Stimulated activated CD8-positive, alpha-beta memory T cell treated with anti-CD3 and anti-CD28 coated beads, Interleukin-15, amount 100 ng/mL, for 4 hours (primary cell): ENCODE data around the gene ENHO.
"Not testable (repeated sequence)": the region's sequence is repeated elsewhere in the genome, so short reads cannot be mapped to it uniquely, and the experiment has no call there.

Experiments used
- DNase-seq, 2 donors: peaks; one replicate each; pipeline ENCODE4 v3.0.0-alpha.2; 2020; ENCODE audit warnings: low read depth in 2 of 2

Gene ENHO

DNA sequence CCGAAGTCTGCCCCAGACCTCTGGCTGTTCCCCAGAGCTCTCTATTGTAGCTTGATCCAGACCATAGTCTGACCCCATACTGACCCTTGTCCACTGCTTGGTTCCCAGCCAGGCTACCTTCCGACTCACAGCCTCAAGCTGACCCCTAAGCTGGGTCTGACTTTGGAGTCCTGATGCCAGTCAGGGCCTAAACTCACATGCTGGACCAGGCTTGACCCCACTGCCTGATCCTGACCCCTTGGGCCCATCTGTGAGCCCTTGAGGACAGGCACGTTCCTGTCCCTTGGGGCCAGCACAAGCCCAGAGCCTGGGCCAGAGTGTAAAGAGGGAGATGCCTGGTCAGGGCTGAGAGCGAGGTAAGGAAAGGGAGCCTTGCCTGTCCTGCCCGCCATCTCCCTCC is 32.7 kb upstream of the ENHO start:
- DNase-seq = no peak

DNA sequence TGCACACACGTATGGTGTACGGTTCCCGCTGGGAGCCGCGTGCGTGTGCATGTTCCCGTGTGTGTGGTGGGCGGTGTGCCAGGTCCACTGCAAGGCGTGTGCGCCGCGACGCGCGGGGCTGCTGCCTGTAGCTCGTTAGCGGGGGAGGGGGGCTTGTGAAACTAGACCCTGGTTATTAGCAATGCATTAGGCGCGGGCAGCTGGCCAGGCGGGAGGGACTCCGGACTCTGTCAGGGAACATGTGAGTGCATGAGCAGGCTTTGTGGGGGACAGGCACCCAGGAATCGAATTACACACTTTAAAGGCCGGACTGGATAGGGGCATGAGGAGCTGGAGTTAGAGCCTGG is 32.2 kb upstream of the ENHO start:
- no peak for DNase-seq

DNA sequence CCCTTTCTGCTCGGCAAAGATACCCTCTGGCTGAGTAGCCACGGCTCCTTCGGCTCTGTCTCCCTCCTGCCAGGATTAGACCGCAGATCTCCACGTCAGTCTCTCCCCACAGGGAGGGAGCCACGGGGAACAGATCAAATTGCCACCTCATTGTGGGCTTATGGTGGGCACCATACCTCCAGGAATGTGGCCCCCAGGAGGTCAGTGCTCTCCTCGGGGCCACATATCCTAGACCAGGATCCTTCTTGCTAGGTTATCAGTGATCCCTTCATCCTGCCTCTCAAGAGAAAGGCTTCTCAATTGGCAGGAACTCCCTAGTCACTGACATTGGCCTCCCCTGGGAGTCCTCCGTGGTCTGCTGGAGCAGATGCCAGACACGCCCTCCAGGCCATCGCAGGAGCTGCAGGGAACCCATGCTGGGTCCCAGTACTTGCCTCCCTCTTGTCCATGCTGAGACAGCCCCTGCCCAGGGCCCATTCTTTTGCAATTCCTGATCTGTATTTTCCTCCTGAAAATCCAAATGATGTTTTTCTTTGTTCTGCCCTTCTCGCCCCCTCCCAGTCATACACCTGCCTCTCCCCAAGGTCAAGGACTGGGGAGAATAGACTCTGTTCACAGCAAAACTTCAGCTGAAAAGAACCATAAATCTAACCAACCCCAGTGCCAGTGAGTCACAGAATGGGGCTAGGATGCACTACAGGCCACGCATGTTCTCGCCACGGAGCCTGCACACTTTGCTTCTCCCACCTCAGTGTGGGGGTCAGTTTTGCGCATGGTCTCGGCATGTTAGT is 31.6 kb upstream of the ENHO start:
- DNase-seq = no peak

DNA sequence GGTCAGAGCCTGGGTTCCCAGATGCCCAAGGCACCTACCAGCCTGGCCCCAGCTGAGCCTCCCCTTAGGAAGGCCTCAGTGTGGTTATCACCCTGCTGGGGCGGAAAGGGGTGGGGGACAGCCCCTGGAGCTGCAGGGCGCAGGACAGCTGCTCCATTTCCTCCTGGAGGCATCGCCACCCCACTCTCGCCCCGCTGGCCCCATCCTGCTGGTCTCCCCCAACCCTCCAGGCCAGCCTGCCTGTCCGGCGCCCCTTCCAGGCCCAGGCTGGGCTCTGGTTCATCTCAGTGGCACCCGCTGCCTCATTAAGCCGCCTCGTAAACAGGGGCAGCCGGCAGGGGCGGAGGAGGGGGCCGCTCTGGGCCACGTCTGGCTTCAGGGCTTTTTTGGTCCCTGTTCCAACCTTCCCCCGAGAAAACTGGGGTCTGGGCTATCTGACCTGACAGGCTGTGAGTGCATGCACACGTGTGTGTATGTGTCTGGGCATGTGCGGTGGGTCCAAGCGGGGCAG is 30.8 kb upstream of the ENHO start:
- no peak for DNase-seq

DNA sequence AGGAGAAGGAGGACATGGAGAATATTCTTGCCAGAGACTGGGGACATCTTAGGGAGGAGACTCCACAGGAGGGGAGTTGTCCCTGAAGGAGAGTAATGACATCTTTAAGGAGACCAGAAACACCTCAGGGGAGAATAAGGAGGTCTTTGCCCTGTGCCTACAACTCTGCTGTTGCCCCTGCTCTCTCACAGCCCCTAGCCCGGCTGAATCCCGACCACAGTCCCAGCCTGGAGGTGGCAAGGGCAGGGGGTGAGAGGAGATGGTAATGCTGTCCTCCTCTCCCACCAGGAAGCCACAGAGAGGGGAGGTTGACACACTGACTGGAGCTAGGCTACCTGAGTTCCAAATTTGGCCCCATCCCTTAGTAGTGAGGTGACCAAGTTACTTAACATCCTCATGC is 30.2 kb upstream of the ENHO start:
- DNase-seq = no peak

DNA sequence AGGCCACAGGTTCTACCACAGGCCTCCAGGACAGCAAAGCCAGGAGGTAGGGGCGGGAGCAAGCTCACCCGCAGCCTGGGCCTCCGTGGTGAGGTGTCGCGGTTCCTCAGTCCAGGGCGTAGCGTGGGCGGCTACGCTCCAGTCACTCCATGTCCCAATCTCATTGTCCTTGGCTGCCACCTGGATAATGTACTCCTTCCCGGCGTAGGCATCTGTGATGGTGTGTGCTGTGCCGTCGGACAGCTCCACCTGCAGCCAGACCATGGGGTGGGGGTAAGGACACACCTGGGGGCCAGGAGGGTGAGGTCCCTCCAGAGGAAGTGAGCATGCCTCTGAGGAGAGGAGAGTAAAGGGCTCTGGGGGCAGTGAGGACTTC is 29.8 kb upstream of the ENHO start:
- no peak for DNase-seq

DNA sequence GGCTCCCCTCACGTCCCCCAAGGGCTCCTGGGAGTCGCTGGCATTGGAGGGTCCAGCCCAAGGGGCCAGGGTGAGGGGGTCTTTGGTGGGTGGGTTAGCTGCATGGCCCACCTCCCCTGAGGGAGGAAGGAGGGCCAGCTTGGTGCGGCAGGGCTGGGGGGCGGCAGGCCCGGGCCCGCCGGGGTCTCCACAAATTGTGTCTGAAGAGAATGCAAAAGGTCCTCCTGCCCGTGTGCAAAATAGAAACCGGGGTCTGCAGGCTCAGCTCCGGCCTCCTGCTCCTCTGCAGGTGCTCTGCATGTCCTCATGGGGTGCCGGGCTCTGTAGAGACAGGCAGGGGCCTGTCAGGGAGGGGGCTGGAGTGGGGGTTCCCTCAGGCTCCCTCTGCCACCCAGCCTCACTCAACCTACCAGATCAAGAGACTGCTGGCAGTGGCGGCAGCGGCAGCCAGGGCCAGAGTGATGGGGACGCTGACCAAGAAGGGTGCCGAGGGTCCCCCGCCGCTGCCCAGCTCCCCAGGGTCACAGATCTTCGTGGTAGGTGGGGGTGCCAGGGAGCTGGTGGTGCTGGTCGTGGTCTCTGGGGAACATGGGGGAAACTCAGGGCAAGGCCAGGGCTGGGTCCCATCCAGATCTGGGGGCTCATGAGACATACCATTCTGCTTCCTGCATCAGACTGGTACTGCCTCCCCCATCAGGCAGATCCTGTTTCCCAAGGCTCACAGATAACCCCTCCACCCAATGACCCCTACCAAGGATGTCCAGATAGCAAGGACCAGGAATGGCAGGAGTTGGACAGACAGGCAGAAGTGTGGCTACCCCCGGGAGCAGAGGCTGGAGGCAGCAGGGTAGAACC is 29.2 kb upstream of the ENHO start:
- DNase-seq = no peak

DNA sequence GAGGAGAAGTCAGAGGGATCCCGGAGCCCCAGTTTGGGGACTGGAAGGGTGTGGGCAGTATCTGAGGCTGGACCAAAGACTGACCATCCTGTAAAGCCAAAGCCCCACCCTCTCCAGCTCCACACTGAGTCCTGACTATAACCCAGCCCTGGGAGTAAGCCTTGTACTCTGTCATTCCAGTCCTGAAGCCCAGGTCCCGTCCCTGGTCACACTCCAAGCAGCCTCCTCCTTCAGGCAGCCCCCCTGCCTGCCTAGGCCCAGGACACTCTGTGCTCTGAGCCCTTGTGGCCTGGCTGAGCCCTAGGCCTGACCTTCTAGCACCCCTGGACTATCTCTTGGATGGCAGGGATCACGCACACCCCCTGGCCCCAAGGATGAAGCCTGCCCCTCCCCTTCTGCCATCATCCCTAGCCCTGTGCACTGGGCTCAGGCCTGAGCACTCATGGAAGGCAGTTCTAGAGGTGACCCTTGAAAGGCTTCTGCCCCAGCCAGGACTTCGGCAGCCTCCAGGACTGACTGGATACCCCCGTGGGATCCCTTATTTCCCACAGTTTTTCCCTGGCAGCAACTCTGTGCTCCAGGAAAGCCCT is 28.0 kb upstream of the ENHO start:
- no peak for DNase-seq

DNA sequence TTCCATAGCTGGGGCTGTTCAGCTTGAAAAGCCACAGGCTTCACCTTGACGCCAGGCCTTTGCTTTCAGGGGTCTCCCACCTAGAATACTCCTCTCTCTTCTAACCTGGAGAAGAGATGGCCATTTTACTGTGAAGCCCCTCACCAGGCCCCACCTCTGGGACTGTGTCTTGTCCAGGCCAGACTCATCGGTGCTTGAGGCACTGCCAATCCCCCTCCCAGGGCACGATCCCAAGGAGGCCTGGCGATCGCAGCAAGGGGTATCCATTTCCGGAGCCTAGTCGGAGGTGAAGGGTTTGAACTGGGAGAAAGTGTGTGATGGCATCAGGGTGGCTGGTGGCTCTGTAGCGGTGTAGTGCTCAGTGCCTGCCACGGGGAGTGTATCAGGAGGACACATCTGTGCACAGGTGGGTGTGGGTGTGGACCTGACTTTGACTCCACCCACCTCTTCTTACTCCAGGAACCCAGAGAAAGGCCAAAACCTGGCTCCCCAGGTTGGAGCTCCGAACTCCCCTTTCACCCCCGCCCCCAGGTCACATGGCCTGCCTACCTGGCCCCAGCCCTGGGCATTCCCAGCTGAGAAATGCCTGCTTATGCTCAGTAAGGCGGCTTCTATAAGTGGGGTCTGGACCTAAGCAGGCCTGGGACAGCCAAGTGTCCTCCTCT is 27.4 kb upstream of the ENHO start:
- DNase-seq = no peak

DNA sequence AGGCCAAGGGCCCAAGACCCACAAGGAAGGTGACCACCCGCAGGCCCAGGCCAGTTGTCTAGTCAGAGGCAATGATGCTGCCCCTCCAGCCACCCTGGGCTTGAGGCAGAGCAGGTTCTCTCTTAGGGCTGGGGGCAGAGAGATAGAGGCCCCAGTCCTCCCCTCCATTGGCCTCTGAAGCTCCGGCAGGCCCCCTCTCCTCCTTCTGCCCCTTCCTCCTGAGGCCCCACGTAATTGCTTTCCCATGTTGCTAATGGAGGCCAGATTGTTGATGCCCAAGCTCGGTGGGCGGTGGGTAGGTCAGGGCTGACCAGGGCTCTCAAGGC is 26.6 kb upstream of the ENHO start:
- no peak for DNase-seq

DNA sequence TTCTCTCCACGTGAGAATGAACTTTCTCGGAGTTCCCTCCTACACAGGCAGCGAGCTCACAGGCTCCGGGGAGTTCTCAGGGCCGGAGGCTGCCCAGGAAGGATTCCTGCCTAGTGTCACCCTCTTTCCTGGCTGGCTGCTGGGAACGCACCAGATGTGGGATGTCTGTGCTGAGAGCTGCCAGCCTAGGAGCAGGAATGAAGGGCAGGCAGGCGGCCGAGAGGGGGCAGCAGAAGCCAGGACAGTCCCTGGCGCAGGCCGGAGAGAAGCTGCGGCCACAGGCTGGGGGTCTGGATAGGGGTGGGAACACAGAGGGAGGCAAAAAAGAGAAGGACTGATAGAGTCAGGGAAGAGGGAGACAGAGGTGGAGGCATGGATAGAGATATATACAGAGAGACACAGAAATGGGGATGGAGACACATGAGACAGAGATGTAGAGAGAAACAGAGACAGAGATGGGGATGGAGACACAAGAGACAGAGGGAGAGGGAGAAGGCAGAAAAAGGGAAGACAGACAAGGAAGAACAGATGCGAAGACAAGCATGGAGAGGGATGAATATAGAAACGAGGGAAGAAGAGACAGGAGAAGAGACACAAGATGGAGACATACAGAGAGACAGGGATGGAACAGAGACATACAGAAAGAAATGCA is 25.3 kb upstream of the ENHO start:
- DNase-seq = no peak

DNA sequence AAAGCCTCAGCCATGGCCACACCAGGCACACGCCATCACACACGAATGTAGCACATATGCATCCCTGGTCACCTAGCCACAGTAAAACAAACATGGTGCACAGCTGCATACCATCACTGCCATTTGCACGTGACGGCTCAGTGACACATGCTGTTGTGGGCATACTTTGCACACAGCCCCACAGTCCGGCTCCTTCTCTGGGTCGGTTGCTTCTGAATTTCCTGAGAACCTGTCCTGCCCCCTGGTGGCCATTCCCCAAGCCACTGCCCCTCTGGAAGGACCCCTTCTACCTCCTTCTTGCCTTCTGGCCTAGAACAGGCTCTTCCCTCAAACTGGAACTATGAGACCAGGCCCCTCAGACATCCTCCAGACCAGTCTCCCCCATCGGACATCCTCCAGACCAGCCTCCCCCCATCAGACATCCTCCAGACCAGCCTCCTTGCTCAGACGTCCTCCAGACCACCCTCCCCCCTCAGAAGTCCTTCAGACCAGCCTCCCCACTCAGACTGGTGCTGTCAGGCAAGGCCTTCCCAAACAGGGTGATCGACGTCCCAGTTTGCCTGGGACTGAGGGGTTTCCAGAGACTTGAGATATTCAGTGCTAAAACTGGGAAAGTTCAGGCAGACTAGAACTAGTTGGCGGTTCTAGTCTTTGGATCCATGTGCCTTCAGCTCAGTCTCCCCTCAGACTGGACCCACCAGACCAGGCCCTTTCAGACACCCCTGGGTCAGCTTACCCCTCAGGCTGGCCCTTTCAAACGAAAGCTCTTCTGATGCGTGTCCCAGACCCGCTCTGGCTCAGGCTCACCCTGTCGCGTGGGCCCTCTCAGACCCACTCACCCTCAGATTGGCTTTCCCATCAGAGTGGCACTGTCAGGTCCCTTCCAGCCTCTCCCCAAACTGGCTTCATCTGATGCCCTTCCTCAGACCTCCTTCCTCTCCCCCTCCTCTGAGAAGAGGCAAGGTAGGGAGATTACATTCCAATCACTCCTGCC is 24.3 kb upstream of the ENHO start:
- no peak for DNase-seq

DNA sequence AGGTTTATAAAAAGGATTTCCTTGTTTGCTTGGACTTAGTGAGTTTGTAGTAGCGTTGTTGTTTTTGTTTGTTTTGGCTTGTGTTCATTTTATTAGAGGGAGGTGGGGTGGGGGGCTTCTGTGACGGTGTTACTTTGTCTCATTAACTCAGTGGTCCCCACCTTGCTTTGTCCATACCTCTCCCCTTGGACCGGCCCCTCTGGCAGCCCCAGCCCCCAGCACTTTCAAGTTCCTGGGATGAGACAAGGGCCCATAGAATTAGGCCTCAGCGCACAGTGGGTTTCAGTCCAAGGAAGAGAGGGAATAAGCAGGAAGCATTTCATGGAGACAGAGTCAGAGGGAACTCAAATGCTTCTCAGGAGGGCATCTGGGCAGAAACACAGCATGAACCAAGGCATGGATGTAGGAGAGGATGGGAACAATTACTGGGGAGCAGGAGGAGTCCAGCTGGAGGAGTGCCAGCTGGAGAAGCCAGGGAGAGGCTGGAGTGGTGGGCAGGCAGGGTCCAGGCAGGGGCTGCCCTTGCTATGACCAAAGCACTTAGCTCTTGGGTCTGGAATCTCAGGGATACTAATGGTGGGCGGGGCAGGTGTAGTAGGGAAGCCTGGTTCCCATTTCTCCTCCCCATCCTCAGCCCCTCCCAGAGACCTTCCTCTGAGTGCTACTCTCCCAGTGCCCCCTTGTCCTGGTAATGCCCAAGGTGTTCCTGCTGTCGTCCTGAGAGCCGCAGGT is 23.5 kb upstream of the ENHO start:
- DNase-seq = no peak

DNA sequence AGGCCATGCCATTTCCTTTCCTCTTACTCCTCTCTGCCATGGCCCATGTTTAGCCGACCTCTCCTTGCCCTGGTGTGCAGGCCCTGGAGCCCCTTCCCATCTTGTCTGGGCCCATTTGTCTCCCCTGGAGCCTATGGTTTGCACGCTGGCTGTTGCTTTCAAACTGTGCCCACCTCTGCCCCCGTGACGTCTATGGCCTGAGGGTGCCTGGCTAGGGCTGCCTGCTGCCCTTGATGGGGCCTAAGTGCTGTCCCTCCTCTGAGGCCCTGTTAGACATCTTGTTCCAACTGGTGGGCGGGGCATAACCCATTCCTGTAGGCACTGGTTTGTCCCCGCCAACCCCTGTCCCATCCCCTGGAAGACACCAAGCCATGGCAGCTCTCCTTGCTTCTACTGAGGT is 22.7 kb upstream of the ENHO start:
- no peak for DNase-seq

DNA sequence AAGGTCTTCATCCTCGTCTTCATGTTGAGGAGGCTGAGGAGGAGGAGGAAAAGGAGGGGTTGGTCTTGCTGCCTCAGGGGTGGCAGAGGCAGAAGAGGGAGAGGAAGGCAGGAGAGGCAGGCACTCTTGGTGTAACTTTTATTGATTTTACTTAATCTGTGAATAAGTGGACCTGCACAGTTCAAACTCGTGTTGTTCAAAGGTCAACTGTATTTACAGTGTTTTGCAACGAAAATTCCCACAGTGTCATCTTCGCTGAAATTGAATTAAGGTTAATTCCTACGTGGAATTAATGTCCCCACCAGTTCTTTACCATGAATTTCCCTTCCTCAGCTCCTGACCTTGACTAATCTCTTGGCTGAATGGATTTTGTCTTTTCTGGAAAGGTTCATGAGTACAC is 21.2 kb upstream of the ENHO start:
- no peak for DNase-seq

DNA sequence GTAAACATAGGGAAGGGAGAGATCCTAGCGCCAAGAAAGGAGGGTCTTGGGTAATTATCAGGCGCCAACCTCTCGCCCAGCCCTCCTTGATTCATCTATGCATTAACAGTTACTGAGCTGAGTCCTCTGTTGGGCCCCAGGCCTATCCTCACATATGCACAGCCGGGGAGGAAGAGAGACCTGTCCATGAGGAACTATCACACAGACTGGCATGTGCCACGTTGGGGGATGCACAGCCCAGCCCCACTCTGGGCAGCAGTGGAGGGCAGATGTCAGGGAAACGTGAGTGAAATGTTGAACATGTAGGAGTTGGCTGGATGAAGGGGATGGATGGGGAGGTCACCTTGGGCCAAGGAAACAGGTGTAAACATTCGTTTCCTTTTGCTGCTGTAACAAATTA is 18.8 kb upstream of the ENHO start:
- DNase-seq = no peak

DNA sequence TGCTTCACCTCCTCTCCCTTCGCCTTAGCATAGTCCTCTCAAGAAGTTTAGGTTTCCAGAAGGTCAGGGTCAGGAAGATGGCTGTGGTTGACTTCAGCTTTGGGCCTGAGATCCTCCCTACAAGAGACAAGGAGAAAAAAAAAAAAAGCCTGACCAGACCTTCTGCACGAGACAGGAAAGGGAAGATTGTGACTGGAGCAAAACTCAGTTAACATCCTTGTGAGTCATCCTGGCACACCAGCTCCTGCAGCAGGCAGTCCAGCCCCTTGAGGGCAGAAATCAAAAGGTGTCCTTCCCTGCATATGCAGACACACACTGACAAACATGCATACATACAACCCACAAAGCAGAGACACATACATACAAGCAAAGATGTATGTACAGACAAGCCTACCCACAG is 18.0 kb upstream of the ENHO start:
- no peak for DNase-seq

DNA sequence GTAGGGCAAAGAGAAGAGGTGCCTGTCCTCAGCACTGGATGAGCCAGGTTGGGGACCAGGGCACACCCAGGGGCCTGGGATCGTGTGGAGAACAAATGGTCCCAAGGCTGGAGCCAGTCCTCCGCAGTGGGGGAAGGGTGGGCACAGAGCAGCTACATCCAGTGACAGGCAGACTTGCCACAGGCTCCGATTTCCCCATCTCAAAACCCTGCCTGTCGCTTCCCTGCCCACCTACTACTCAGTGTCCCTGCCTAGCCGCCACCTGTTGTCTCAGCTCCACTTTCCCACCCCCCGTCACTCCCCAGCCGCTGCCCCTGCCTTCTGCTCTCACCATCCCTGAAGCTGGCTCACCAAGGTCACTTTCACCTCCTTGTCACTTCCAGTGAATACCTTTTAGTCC is 13.9 kb upstream of the ENHO start:
- no peak for DNase-seq

DNA sequence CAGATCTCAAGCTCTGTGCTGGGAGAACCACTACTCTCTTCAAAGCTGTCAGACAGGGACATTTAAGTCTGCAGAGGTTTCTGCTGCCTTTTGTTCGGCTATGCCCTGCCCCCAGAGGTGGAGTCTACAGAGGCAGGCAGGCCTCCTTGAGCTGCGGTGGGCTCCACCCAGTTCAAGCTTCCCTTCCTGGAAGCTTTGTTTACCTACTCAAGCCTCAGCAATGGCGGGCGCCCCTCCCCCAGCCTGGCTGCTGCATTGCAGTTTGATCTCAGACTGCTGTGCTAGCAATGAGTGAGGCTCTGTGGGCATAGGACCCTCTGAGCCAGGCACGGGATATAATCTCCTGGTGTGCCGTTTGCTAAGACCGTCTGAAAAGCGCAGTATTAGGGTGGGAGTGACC is 9.3 kb upstream of the ENHO start:
- DNase-seq = not testable (repeated sequence)

DNA sequence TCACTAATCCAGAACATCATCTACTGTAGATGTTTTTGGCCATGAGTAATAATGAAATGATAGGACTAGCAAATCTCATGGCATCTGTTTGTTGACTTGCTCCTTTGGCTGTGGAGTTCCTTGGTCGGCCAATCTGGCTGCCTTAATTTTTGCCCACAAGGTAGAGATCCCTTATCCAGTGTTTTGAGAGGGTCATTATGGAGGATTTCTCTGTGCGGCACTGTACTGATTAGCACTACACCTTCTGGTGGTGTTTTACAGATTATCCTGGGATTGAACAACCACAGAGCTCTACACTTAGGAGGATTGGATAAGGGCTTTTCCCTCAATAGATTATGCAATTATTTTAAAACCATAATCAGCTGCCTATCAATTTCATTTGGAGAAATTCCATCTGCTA is 3.2 kb upstream of the ENHO start:
- no peak for DNase-seq
